GM12891 (cell line): Measurements from ENCODE around the gene SNAPIN.
"Not testable (repeated sequence)": the region's sequence is repeated elsewhere in the genome, so short reads cannot be mapped to it uniquely, and the experiment has no call there.

Experiments
- DNase-seq: peaks from one replicate; pipeline ENCODE4 v3.0.0; 2011; ENCODE audit warnings: low spot score; ENCODE audit not compliant: insufficient read length
- FAIRE-seq: peaks from 2 replicates; lab custom pipeline; 2011; peaks lifted over from hg19 to GRCh38; lab: Jason Lieb, UNC
- PAX5 ChIP-seq: IDR thresholded peaks from 2 replicates; pipeline ENCODE4 v1.6.1; 2011; ENCODE audit warnings: low read length, moderate library complexity, mild to moderate bottlenecking; ENCODE audit not compliant: insufficient read depth, severe bottlenecking
- POLR2A ChIP-seq: IDR thresholded peaks from 2 replicates; pipeline ENCODE4 v1.6.1; 2011; ENCODE audit warnings: low read depth, low read length, control low read depth
- POLR2AphosphoS5 ChIP-seq: IDR thresholded peaks from 2 replicates; pipeline ENCODE4 v1.6.1; 2011; ENCODE audit warnings: low read depth, low read length, control low read depth
- POU2F2 ChIP-seq: IDR thresholded peaks from 2 replicates; pipeline ENCODE4 v1.6.1; 2011; ENCODE audit warnings: low read depth, mild to moderate bottlenecking, control low read depth, low read length, moderate library complexity
- SPI1 ChIP-seq: IDR thresholded peaks from 2 replicates; pipeline ENCODE4 v1.6.1; 2011; ENCODE audit warnings: low read depth, low read length, control low read depth
- TAF1 ChIP-seq: IDR thresholded peaks from 2 replicates; pipeline ENCODE4 v1.6.1; 2011; ENCODE audit warnings: low read depth, low read length, control low read depth

The SNAPIN gene

GRCh38 chr1:153633754-153634665 lies 24.5 kb upstream of the SNAPIN start, which contains the start of gene CHTOP:
Gene CHTOP, plus strand, starts transcription at chr1:153634066. Its CDS starts 2,523 bp downstream, at chr1:153636589.
- TF ChIP-seq POLR2A (peak; percentile 97), TAF1 (peak; percentile 76), SPI1 (no peak), POLR2AphosphoS5 (peak; percentile 97), PAX5 (no peak), POU2F2 (peak; percentile 87; the same call in 1 of the 2 replicates)
- FAIRE-seq = peak; percentile 98
- peak; percentile 94 for DNase-seq

- DNase-seq (no peak), FAIRE-seq (no peak)
- TF ChIP-seq POU2F2 = no peak
- no peak for TF ChIP-seq SPI1
- TF ChIP-seq TAF1 = no peak
- no peak for TF ChIP-seq POLR2A
- no peak for TF ChIP-seq POLR2AphosphoS5
- no peak for TF ChIP-seq PAX5
These were observed 22.6 kb upstream of the SNAPIN start for GRCh38 chr1:153635872-153636271.

DNA sequence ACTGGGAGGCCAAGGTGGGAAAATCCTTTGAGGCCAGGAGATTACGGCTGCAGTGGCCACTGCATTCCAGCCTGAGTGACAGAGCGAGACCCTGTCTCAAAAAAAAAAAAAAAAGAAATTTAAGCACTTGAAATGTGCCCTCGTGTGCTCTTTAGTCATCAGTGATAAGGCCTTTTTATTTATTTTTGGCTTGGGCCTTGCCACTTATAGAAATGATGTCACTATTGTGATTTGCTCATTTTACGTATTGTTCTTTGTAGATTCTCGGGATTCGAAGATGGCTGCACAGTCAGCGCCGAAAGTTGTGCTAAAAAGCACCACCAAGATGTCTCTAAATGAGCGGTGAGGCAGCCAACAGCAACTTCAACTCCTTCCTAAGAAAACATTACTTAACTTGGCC lies 22.2 kb upstream of the SNAPIN start:
- no peak for DNase-seq
- TF ChIP-seq POLR2A = no peak
- TF ChIP-seq POLR2AphosphoS5 = no peak
- TF ChIP-seq TAF1 = no peak
- TF ChIP-seq PAX5 = no peak
- TF ChIP-seq POU2F2 = no peak
- no peak for TF ChIP-seq SPI1
- no peak for FAIRE-seq

- FAIRE-seq = no peak
- no peak for TF ChIP-seq POU2F2
- no peak for TF ChIP-seq PAX5
- TF ChIP-seq SPI1 = no peak
- no peak for TF ChIP-seq POLR2AphosphoS5
- no peak for TF ChIP-seq POLR2A
- TF ChIP-seq TAF1 = no peak
- no peak for DNase-seq
These were observed 20.2 kb upstream of the SNAPIN start for GRCh38 chr1:153638261-153638660.

GRCh38 chr1:153639280-153639679 lies 19.2 kb upstream of the SNAPIN start:
- DNase-seq (no peak), FAIRE-seq (no peak)
- TF ChIP-seq POLR2AphosphoS5 (no peak), PAX5 (no peak), POU2F2 (no peak)

GRCh38 chr1:153640213-153640612 lies 18.3 kb upstream of the SNAPIN start:
- not testable (repeated sequence) for DNase-seq, FAIRE-seq

DNA sequence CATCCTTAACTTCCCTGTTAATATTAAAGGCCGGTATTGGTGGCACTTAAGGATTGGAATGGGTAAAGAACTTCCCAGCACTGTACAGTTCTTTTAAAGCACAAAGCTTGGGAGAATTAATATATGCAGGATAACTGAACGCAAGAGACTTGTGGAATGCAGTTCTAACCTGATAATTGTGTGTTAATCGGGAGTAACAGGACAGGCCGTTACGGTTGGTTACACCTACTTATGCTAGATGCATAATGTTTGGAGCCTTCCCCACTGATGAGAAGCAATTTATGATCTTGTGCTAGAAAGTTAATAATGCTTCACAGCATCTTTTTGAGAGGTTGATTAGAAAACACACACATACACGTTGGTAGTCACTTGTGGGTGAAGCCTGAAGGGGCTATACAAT lies 17.6 kb upstream of the SNAPIN start:
- no peak for FAIRE-seq
- DNase-seq = no peak
- TF ChIP-seq TAF1 (no peak), POU2F2 (no peak), POLR2AphosphoS5 (no peak), POLR2A (0 out of 2 replicates have a peak, but pooled peaks have one; percentile 26)

DNA sequence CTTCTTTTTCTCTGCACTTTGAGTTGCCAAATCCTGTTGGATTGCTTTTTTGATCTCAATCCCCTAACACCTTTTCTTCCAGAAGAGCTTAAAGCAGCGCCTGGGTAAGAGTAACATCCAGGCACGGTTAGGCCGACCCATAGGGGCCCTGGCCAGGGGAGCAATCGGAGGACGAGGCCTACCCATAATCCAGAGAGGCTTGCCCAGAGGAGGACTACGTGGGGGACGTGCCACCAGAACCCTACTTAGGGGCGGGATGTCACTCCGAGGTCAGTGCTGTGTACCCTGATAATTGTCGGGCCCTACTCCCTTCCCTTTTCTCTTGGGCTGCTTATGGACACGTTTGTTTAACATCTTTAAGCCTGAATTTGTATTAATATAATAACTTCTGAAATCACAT lies 16.3 kb upstream of the SNAPIN start:
- FAIRE-seq (no peak), DNase-seq (no peak)
- TF ChIP-seq TAF1 (no peak), PAX5 (no peak), POLR2AphosphoS5 (no peak), SPI1 (no peak), POU2F2 (no peak), POLR2A (no peak)

GRCh38 chr1:153643100-153643499 lies 15.4 kb upstream of the SNAPIN start:
- no peak for FAIRE-seq
- DNase-seq = no peak
- TF ChIP-seq PAX5 (no peak), POLR2A (no peak), POLR2AphosphoS5 (no peak), SPI1 (no peak), POU2F2 (no peak), TAF1 (no peak)

- TF ChIP-seq POLR2A (no peak), SPI1 (no peak), POU2F2 (no peak)
- no peak for FAIRE-seq
- DNase-seq = no peak
These were observed 14.7 kb upstream of the SNAPIN start for GRCh38 chr1:153643816-153644215.
